ENCODE measurements around the gene GRAMD2B.
"Not testable (repeated sequence)": the region's sequence is repeated elsewhere in the genome, so short reads cannot be mapped to it uniquely, and the experiment has no call there.

The GRAMD2B gene

GRCh38 chr5:126395605-126396004 lies 27.6 kb upstream of the GRAMD2B start:
- H3K27ac ChIP-seq (ENCODE audit: insufficient read depth in 1 of 2, low read depth in 1 of 2, low read length in 2 of 2, poor library complexity in 1 of 2, severe bottlenecking in 2 of 2) = no peak overlapping the region
- WGBS (ENCODE audit: insufficient coverage) = no CpG with 5 or more reads among the region's 4 CpGs
- POLR2A ChIA-PET = no interaction called here

GRCh38 chr5:126396721-126397120 lies 26.5 kb upstream of the GRAMD2B start:
- DNase-seq; POLR2A ChIA-PET; H3K4me1 ChIP-seq (ENCODE audit: control extremely low read depth in 1 of 4, control insufficient read depth in 4 of 4, insufficient read depth in 4 of 4, low read length in 3 of 4): not testable (repeated sequence)

More at GRCh38 chr5:126395605-126396004, 27.6 kb upstream of the GRAMD2B start:
- no peaks in the 10 kb centered on the region for H3K36me3 ChIP-seq (ENCODE audit: control insufficient read depth in 4 of 4, insufficient read depth in 4 of 4, low read length in 3 of 4)
- no peaks in the 10 kb centered on the region for H3K27me3 ChIP-seq (replicated peaks in 2 of 5; ENCODE audit: control insufficient read depth in 4 of 5, insufficient read depth in 5 of 5, low read length in 4 of 5)
- DNase-seq = no peak
- CTCF ChIA-PET = no interaction called here
- no peaks in the 10 kb centered on the region for H3K4me1 ChIP-seq (ENCODE audit: control extremely low read depth in 1 of 4, control insufficient read depth in 4 of 4, insufficient read depth in 4 of 4, low read length in 3 of 4)
- H3K4me3 ChIP-seq (ENCODE audit: control insufficient read depth in 1 of 7, extremely low read depth in 1 of 7, insufficient read depth in 4 of 7, low read depth in 2 of 7, low read length in 6 of 7) = no peak overlapping the region
- H3K9me3 ChIP-seq (ENCODE audit: control extremely low read depth in 1 of 5, control insufficient read depth in 4 of 5, insufficient read depth in 2 of 5, low read depth in 1 of 5, low read length in 4 of 5) = peaks cover 0 to 8% (median 0%) of the 10 kb centered on the region in 5 experiments

GRCh38 chr5:126398791-126399190 lies 24.4 kb upstream of the GRAMD2B start:
- H3K36me3 ChIP-seq (ENCODE audit: control insufficient read depth in 4 of 4, insufficient read depth in 4 of 4, low read length in 3 of 4) = no peaks in the 10 kb centered on the region
- no peak for DNase-seq
- CTCF ChIA-PET = no interaction called here
- peaks cover 0 to 23% (median 3%) of the 10 kb centered on the region in 5 experiments for H3K9me3 ChIP-seq (ENCODE audit: control extremely low read depth in 1 of 5, control insufficient read depth in 4 of 5, insufficient read depth in 2 of 5, low read depth in 1 of 5, low read length in 4 of 5)
- H3K4me3 ChIP-seq (ENCODE audit: control insufficient read depth in 1 of 7, extremely low read depth in 1 of 7, insufficient read depth in 4 of 7, low read depth in 2 of 7, low read length in 6 of 7) = no peak overlapping the region
- POLR2A ChIA-PET = no interaction called here
- no peak overlapping the region for H3K27ac ChIP-seq (ENCODE audit: insufficient read depth in 1 of 2, low read depth in 1 of 2, low read length in 2 of 2, poor library complexity in 1 of 2, severe bottlenecking in 2 of 2)
- H3K4me1 ChIP-seq (ENCODE audit: control extremely low read depth in 1 of 4, control insufficient read depth in 4 of 4, insufficient read depth in 4 of 4, low read length in 3 of 4) = no peaks in the 10 kb centered on the region
- no peaks in the 10 kb centered on the region for H3K27me3 ChIP-seq (replicated peaks in 2 of 5; ENCODE audit: control insufficient read depth in 4 of 5, insufficient read depth in 5 of 5, low read length in 4 of 5)

More at GRCh38 chr5:126396721-126397120, 26.5 kb upstream of the GRAMD2B start:
- CTCF ChIA-PET; H3K4me3 ChIP-seq (ENCODE audit: control insufficient read depth in 1 of 7, extremely low read depth in 1 of 7, insufficient read depth in 4 of 7, low read depth in 2 of 7, low read length in 6 of 7); H3K27ac ChIP-seq (ENCODE audit: insufficient read depth in 1 of 2, low read depth in 1 of 2, low read length in 2 of 2, poor library complexity in 1 of 2, severe bottlenecking in 2 of 2); H3K36me3 ChIP-seq (ENCODE audit: control insufficient read depth in 4 of 4, insufficient read depth in 4 of 4, low read length in 3 of 4); H3K27me3 ChIP-seq (replicated peaks in 2 of 5; ENCODE audit: control insufficient read depth in 4 of 5, insufficient read depth in 5 of 5, low read length in 4 of 5): not testable (repeated sequence)
- peaks cover 0 to 19% (median 2%) of the 10 kb centered on the region in 5 experiments for H3K9me3 ChIP-seq (ENCODE audit: control extremely low read depth in 1 of 5, control insufficient read depth in 4 of 5, insufficient read depth in 2 of 5, low read depth in 1 of 5, low read length in 4 of 5)
- no CpG with 5 or more reads among the region's 1 CpG for WGBS (ENCODE audit: insufficient coverage)

- Histone ChIP-seq H3K27me3 (replicated peaks in 2 of 5; ENCODE audit: control insufficient read depth in 4 of 5, insufficient read depth in 5 of 5, low read length in 4 of 5) (peaks cover 0 to 2% (median 0%) of the 10 kb centered on the region in 5 experiments), H3K27ac (ENCODE audit: insufficient read depth in 1 of 2, low read depth in 1 of 2, low read length in 2 of 2, poor library complexity in 1 of 2, severe bottlenecking in 2 of 2) (no peak overlapping the region), H3K9me3 (ENCODE audit: control extremely low read depth in 1 of 5, control insufficient read depth in 4 of 5, insufficient read depth in 2 of 5, low read depth in 1 of 5, low read length in 4 of 5) (peaks cover 0 to 23% (median 3%) of the 10 kb centered on the region in 5 experiments), H3K4me3 (ENCODE audit: control insufficient read depth in 1 of 7, extremely low read depth in 1 of 7, insufficient read depth in 4 of 7, low read depth in 2 of 7, low read length in 6 of 7) (no peak overlapping the region), H3K36me3 (ENCODE audit: control insufficient read depth in 4 of 4, insufficient read depth in 4 of 4, low read length in 3 of 4) (no peaks in the 10 kb centered on the region), H3K4me1 (ENCODE audit: control extremely low read depth in 1 of 4, control insufficient read depth in 4 of 4, insufficient read depth in 4 of 4, low read length in 3 of 4) (no peaks in the 10 kb centered on the region)
- no peak for DNase-seq
- POLR2A ChIA-PET = no interaction called here
- CTCF ChIA-PET = no interaction called here
- WGBS (ENCODE audit: insufficient coverage) = no CpG with 5 or more reads among the region's 3 CpGs
These were observed 22.5 kb upstream of the GRAMD2B start for GRCh38 chr5:126400621-126401251.

GRCh38 chr5:126402621-126403555 lies 20.3 kb upstream of the GRAMD2B start:
- DNase-seq = no peak
- Histone ChIP-seq H3K9me3 (ENCODE audit: control extremely low read depth in 1 of 5, control insufficient read depth in 4 of 5, insufficient read depth in 2 of 5, low read depth in 1 of 5, low read length in 4 of 5) (peaks cover 0 to 23% (median 3%) of the 10 kb centered on the region in 5 experiments), H3K27ac (ENCODE audit: insufficient read depth in 1 of 2, low read depth in 1 of 2, low read length in 2 of 2, poor library complexity in 1 of 2, severe bottlenecking in 2 of 2) (no peak overlapping the region), H3K4me3 (ENCODE audit: control insufficient read depth in 1 of 7, extremely low read depth in 1 of 7, insufficient read depth in 4 of 7, low read depth in 2 of 7, low read length in 6 of 7) (no peak overlapping the region), H3K36me3 (ENCODE audit: control insufficient read depth in 4 of 4, insufficient read depth in 4 of 4, low read length in 3 of 4) (no peaks in the 10 kb centered on the region), H3K27me3 (replicated peaks in 2 of 5; ENCODE audit: control insufficient read depth in 4 of 5, insufficient read depth in 5 of 5, low read length in 4 of 5) (peaks cover 0 to 2% (median 0%) of the 10 kb centered on the region in 5 experiments), H3K4me1 (ENCODE audit: control extremely low read depth in 1 of 4, control insufficient read depth in 4 of 4, insufficient read depth in 4 of 4, low read length in 3 of 4) (no peaks in the 10 kb centered on the region)
- no CpG with 5 or more reads among the region's 2 CpGs for WGBS (ENCODE audit: insufficient coverage)
- ChIA-PET CTCF (no interaction called here), POLR2A (no interaction called here)

- Histone ChIP-seq H3K4me3 (ENCODE audit: control insufficient read depth in 1 of 7, extremely low read depth in 1 of 7, insufficient read depth in 4 of 7, low read depth in 2 of 7, low read length in 6 of 7) (no peak overlapping the region), H3K27me3 (replicated peaks in 2 of 5; ENCODE audit: control insufficient read depth in 4 of 5, insufficient read depth in 5 of 5, low read length in 4 of 5) (peaks cover 0 to 2% (median 0%) of the 10 kb centered on the region in 5 experiments), H3K27ac (ENCODE audit: insufficient read depth in 1 of 2, low read depth in 1 of 2, low read length in 2 of 2, poor library complexity in 1 of 2, severe bottlenecking in 2 of 2) (no peak overlapping the region), H3K36me3 (ENCODE audit: control insufficient read depth in 4 of 4, insufficient read depth in 4 of 4, low read length in 3 of 4) (no peaks in the 10 kb centered on the region), H3K9me3 (ENCODE audit: control extremely low read depth in 1 of 5, control insufficient read depth in 4 of 5, insufficient read depth in 2 of 5, low read depth in 1 of 5, low read length in 4 of 5) (peaks cover 0 to 23% (median 3%) of the 10 kb centered on the region in 5 experiments), H3K4me1 (ENCODE audit: control extremely low read depth in 1 of 4, control insufficient read depth in 4 of 4, insufficient read depth in 4 of 4, low read length in 3 of 4) (no peaks in the 10 kb centered on the region)
- no peak for DNase-seq
- ChIA-PET POLR2A (no interaction called here), CTCF (no interaction called here)
These were observed 19.3 kb upstream of the GRAMD2B start for GRCh38 chr5:126403876-126404275.

- no peak for DNase-seq
- Histone ChIP-seq H3K9me3 (ENCODE audit: control extremely low read depth in 1 of 5, control insufficient read depth in 4 of 5, insufficient read depth in 2 of 5, low read depth in 1 of 5, low read length in 4 of 5) (peaks cover 0 to 1% (median 0%) of the 10 kb centered on the region in 5 experiments), H3K4me3 (ENCODE audit: control insufficient read depth in 1 of 7, extremely low read depth in 1 of 7, insufficient read depth in 4 of 7, low read depth in 2 of 7, low read length in 6 of 7) (no peak overlapping the region), H3K4me1 (ENCODE audit: control extremely low read depth in 1 of 4, control insufficient read depth in 4 of 4, insufficient read depth in 4 of 4, low read length in 3 of 4) (no peaks in the 10 kb centered on the region), H3K27ac (ENCODE audit: insufficient read depth in 1 of 2, low read depth in 1 of 2, low read length in 2 of 2, poor library complexity in 1 of 2, severe bottlenecking in 2 of 2) (no peak overlapping the region), H3K27me3 (replicated peaks in 2 of 5; ENCODE audit: control insufficient read depth in 4 of 5, insufficient read depth in 5 of 5, low read length in 4 of 5) (no peaks in the 10 kb centered on the region), H3K36me3 (ENCODE audit: control insufficient read depth in 4 of 4, insufficient read depth in 4 of 4, low read length in 3 of 4) (no peaks in the 10 kb centered on the region)
- ChIA-PET POLR2A (no interaction called here), CTCF (no interaction called here)
- 100% methylated on average over 1 of the region's 2 CpGs for WGBS (ENCODE audit: insufficient coverage)
These were observed 12.6 kb upstream of the GRAMD2B start for GRCh38 chr5:126410623-126411022.

Data from common myeloid progenitor, CD34-positive (primary cell).